ENCODE data around the gene CHST15. TPM values are rescaled to one million over a fixed set of nuclear protein-coding genes. Genes with fewer than 3 reads are reported as not detected.

CHST15 gene
- total and polyA plus RNA-seq, 2 of the 13 experiments (the other 11 are each of a cell fraction or from before 2014, with no cell fraction given) = 1.4 to 94.7 TPM

DNA sequence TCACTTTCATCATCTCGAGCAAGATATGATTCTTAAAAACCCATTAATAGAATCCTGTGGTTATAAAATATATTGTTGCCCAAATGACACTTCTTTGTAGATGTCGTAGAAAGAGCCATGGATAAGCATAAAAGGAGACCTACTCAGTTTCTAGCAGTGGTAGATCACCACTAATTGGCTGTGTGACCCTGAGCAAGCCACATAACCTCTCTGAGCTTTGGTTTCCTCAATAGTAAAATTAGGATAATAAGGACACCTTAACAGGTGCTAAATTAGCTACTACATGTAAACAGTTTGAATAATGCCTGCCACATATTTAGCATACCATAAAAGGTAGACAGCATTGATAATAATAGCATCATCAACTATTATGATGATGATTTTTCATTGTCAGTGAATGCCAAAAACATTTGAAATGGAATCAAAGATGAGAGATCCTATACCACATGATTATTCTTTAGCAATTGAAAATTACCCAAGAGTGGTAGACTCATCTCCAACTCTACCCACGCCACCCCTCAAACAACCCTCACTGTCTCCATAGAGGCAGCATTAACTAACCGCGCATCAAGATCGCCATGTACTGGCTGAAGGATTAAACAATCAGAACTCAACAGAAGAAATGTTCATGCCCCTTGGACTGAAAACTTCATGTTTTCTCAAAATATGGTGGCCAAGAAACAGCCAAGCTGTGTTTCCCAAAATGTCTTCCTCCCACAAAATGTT is 45.8 kb downstream of the CHST15 start:
- ATAC-seq (no peak), FAIRE-seq (no peak), DNase-seq (ENCODE audit: low spot score) (no peak)
- in situ Hi-C loops (cut with HindIII; ENCODE audit: extremely low pct_ligation_motif_present, low pct_unique_long_range_greater_than_20kb) = no loop called here
- H3K79me2 ChIP-seq (ENCODE audit: insufficient read depth, low read length) = peaks cover 67% of the 10 kb centered on the region
- ChIA-PET CTCF (ENCODE audit: low intra/inter-chr PET ratio, low total read pairs) (no interaction called here), POLR2A (interaction anchor here (1.5 to 2.1 kb wide), 4 partner anchors 12 to 371 kb away, joined by 6 to 31 read pairs (median 8); partner anchors contain the start of genes CHST15 and OAT)
- peak overlapping the region; percentile 71 for H3K4me2 ChIP-seq (ENCODE audit: low read depth, low read length)
- no peak overlapping the region; the same call in 1 of the 2 replicates for H3K9ac ChIP-seq (ENCODE audit: insufficient read depth, low read depth, low read length)
- H3K27ac ChIP-seq (ENCODE audit: extremely low read length, insufficient read depth, low read length) = peak overlapping the region; percentile 83
- WGBS (ENCODE audit: low lambda C conversion rate) = 98% methylated on average over 6 of the region's 6 CpGs
- intact Hi-C loops (cut with micrococcal nuclease; ENCODE audit: unreplicated experiment) = loop anchor here (2.0 kb wide), 1 partner anchor 15 kb away; no protein-coding TSS in a partner anchor
- peaks cover 5 to 21% of the 10 kb centered on the region in 2 experiments for H3K36me3 ChIP-seq (replicated peaks in 1 of 2; ENCODE audit: control insufficient read depth in 1 of 2, insufficient read depth in 2 of 2, low read length in 2 of 2)
- H2AFZ ChIP-seq (ENCODE audit: low read length) = no peak overlapping the region
- H3K27me3 ChIP-seq (ENCODE audit: control insufficient read depth in 1 of 2, insufficient read depth in 2 of 2, low read length in 2 of 2) = no peaks in the 10 kb centered on the region
- no peaks in the 10 kb centered on the region for H4K20me1 ChIP-seq (ENCODE audit: insufficient read depth, low read length)
- no peaks in the 10 kb centered on the region for H3K9me3 ChIP-seq (ENCODE audit: low read length)
- H3K4me3 ChIP-seq (replicated peaks in 1 of 3; ENCODE audit: insufficient read depth in 1 of 3, low read depth in 2 of 3, low read length in 3 of 3) = no peak overlapping the region; a peak in 1 of 6 replicates
- peaks cover 100% of the 10 kb centered on the region for H3K4me1 ChIP-seq (ENCODE audit: insufficient read depth, low read length)
- no TSS peak for BruUV-seq (replicated peaks)
- TF ChIP-seq, protein P1, sequence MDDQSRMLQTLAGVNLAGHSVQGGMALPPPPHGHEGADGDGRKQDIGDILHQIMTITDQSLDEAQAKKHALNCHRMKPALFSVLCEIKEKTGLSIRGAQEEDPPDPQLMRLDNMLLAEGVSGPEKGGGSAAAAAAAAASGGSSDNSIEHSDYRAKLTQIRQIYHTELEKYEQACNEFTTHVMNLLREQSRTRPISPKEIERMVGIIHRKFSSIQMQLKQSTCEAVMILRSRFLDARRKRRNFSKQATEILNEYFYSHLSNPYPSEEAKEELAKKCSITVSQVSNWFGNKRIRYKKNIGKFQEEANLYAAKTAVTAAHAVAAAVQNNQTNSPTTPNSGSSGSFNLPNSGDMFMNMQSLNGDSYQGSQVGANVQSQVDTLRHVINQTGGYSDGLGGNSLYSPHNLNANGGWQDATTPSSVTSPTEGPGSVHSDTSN (CRISPR knock-in tag; IDR thresholded peaks at IDR 0.05; ENCODE audit: borderline replicate concordance) = no peak
- TF ChIP-seq ZMYM3 (CRISPR knock-in tag; IDR thresholded peaks at IDR 0.05) = peak; percentile 48; the same call in 1 of the 2 replicates
- no peak for TF ChIP-seq LCORL (IDR thresholded peaks at IDR 0.05)
- TF ChIP-seq LCORL (CRISPR knock-in tag; IDR thresholded peaks at IDR 0.05) = no peak
- 0 out of 4 replicates have a peak, but pooled peaks of 1 of the 2 experiments have one; percentile 8 for TF ChIP-seq KLF16 (CRISPR knock-in tag; IDR thresholded peaks at IDR 0.05)
- TF ChIP-seq MBD4 (IDR thresholded peaks at IDR 0.05; ENCODE audit: borderline replicate concordance, low read length) = no peak
- TF ChIP-seq TCF7 (IDR thresholded peaks at IDR 0.05; ENCODE audit: low read depth) = no peak
- no peak for TF ChIP-seq ZNF773 (CRISPR knock-in tag; IDR thresholded peaks at IDR 0.05; ENCODE audit: borderline replicate concordance)
- TF ChIP-seq ZNF546 (CRISPR knock-in tag; conservative IDR thresholded peaks at IDR 0.05) = 0 out of 2 replicates have a peak, but pooled peaks have one; percentile 6
- no peak for TF ChIP-seq HMGXB3 (CRISPR knock-in tag; IDR thresholded peaks at IDR 0.05; ENCODE audit: borderline replicate concordance)
- no peak for TF ChIP-seq ZKSCAN8 (CRISPR knock-in tag; IDR thresholded peaks at IDR 0.05; ENCODE audit: borderline replicate concordance)
- TF ChIP-seq, protein P2, sequence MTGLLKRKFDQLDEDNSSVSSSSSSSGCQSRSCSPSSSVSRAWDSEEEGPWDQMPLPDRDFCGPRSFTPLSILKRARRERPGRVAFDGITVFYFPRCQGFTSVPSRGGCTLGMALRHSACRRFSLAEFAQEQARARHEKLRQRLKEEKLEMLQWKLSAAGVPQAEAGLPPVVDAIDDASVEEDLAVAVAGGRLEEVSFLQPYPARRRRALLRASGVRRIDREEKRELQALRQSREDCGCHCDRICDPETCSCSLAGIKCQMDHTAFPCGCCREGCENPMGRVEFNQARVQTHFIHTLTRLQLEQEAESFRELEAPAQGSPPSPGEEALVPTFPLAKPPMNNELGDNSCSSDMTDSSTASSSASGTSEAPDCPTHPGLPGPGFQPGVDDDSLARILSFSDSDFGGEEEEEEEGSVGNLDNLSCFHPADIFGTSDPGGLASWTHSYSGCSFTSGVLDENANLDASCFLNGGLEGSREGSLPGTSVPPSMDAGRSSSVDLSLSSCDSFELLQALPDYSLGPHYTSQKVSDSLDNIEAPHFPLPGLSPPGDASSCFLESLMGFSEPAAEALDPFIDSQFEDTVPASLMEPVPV (CRISPR knock-in tag; IDR thresholded peaks at IDR 0.05) = no peak
- no peak for TF ChIP-seq ASH2L (IDR thresholded peaks at IDR 0.05; ENCODE audit: insufficient read length, low read depth, low read length)
- TF ChIP-seq RFXAP (CRISPR knock-in tag; IDR thresholded peaks at IDR 0.05; ENCODE audit: borderline replicate concordance) = no peak
- TF ChIP-seq ZSCAN22 (CRISPR knock-in tag; IDR thresholded peaks at IDR 0.05) = no peak
- TF ChIP-seq SMAD9 (CRISPR knock-in tag; IDR thresholded peaks at IDR 0.05) = no peak
- TF ChIP-seq ZNF484 (CRISPR knock-in tag; IDR thresholded peaks at IDR 0.05; ENCODE audit: borderline replicate concordance, low read depth) = no peak

Data from HepG2 (cell line).